HEK293T (cell line): ENCODE data around the gene SKIC8.
A peak's percentile ranks its signal among the peaks of the same experiment; 100 is the strongest.

Experiments used
- CTCF ChIA-PET: fragments of 350-600 bp; formaldehyde crosslinking; extraction: SDS; loops from one replicate; lab custom pipeline; 2021; ENCODE audit warnings: antibody characterized with exemption, inconsistent platforms; lab: Yijun Ruan, JAX
- POLR2A ChIA-PET: fragments of 350-600 bp; formaldehyde crosslinking; extraction: SDS; loops from one replicate; lab custom pipeline; 2020; ENCODE audit warnings: antibody characterized with exemption, inconsistent platforms; lab: Yijun Ruan, JAX
- DNase-seq: peaks from one replicate; pipeline ENCODE4 v3.0.0; 2012; ENCODE audit warnings: mixed read lengths; ENCODE audit errors: extremely low spot score
- ARNT ChIP-seq: fragments of 450-650 bp; IDR thresholded peaks from 2 replicates; pipeline ENCODE4 v1.6.1; 2017; ENCODE audit warnings: mild to moderate bottlenecking
- BHLHE40 ChIP-seq: fragments of 450-650 bp; IDR thresholded peaks from 2 replicates; pipeline ENCODE4 v1.6.1; 2016; ENCODE audit warnings: mild to moderate bottlenecking, moderate library complexity, borderline replicate concordance
- CTBP1 ChIP-seq: fragments of 450-650 bp; IDR thresholded peaks from 2 replicates; pipeline ENCODE4 v1.6.1; 2016; ENCODE audit warnings: borderline replicate concordance
- ELF4 ChIP-seq: fragments of 450-650 bp; IDR thresholded peaks from 2 replicates; pipeline ENCODE4 v1.6.1; 2017; ENCODE audit warnings: antibody characterized with exemption
- FOXA1 ChIP-seq: fragments of 450-650 bp; IDR thresholded peaks from 2 replicates; pipeline ENCODE4 v1.6.1; 2016; ENCODE audit warnings: mild to moderate bottlenecking
- FOXK2 ChIP-seq: fragments of 450-650 bp; IDR thresholded peaks from 2 replicates; pipeline ENCODE4 v1.6.1; 2016; ENCODE audit warnings: mild to moderate bottlenecking
- FOXM1 ChIP-seq: fragments of 450-650 bp; IDR thresholded peaks from 2 replicates; pipeline ENCODE4 v1.6.1; 2017; ENCODE audit warnings: mild to moderate bottlenecking, borderline replicate concordance
- HDGF ChIP-seq: fragments of 450-650 bp; IDR thresholded peaks from 2 replicates; pipeline ENCODE4 v1.6.1; 2017; ENCODE audit warnings: antibody characterized with exemption, borderline replicate concordance
- L3MBTL2 ChIP-seq: fragments of 450-650 bp; conservative IDR thresholded peaks from 2 replicates; pipeline ENCODE4 v1.6.1; 2016; ENCODE audit warnings: mild to moderate bottlenecking
- LEF1 ChIP-seq: fragments of 450-650 bp; IDR thresholded peaks from 2 replicates; pipeline ENCODE4 v1.6.1; 2017; ENCODE audit warnings: mild to moderate bottlenecking, borderline replicate concordance
- NFRKB ChIP-seq: fragments of 450-650 bp; IDR thresholded peaks from 2 replicates; pipeline ENCODE4 v1.6.1; 2016; ENCODE audit warnings: mild to moderate bottlenecking, moderate library complexity
- PKNOX1 ChIP-seq: fragments of 450-650 bp; IDR thresholded peaks from 2 replicates; pipeline ENCODE4 v1.6.1; 2016
- SP1 ChIP-seq: fragments of 450-650 bp; IDR thresholded peaks from 2 replicates; pipeline ENCODE4 v1.6.1; 2017
- SUZ12 ChIP-seq: fragments of 450-650 bp; IDR thresholded peaks from 2 replicates; pipeline ENCODE4 v1.6.1; 2016; ENCODE audit warnings: mild to moderate bottlenecking
- TARDBP ChIP-seq: fragments of 450-650 bp; IDR thresholded peaks from 2 replicates; pipeline ENCODE4 v1.6.1; 2016
- ZNF384 ChIP-seq: fragments of 450-650 bp; IDR thresholded peaks from 2 replicates; pipeline ENCODE4 v1.6.1; 2016

SKIC8 gene

GRCh38 chr15:78243491-78243941 is 55.9 kb downstream of the SKIC8 start:
- ChIA-PET POLR2A (no interaction called here), CTCF (interaction anchor here (1.0 to 5.7 kb wide), 3 partner anchors 48 to 239 kb away, joined by 4 to 58 read pairs (median 21); no protein-coding TSS in a partner anchor)
- no peak for DNase-seq
- TF ChIP-seq FOXM1: no peak
- TF ChIP-seq HDGF: no peak
- no peak for TF ChIP-seq ARNT
- TF ChIP-seq ELF4: no peak
- no peak for TF ChIP-seq ZNF384
- no peak for TF ChIP-seq LEF1
- TF ChIP-seq PKNOX1: no peak
- no peak for TF ChIP-seq SP1
- no peak for TF ChIP-seq CTBP1
- TF ChIP-seq SUZ12: no peak
- no peak for TF ChIP-seq FOXA1
- no peak for TF ChIP-seq BHLHE40
- TF ChIP-seq FOXK2: no peak

- DNase-seq: no peak
- TF ChIP-seq L3MBTL2: no peak
- no peak for TF ChIP-seq FOXK2
- no peak for TF ChIP-seq BHLHE40
- no peak for TF ChIP-seq ZNF384
- no peak for TF ChIP-seq FOXM1
- no peak for TF ChIP-seq FOXA1
- no peak for TF ChIP-seq TARDBP
- no peak for TF ChIP-seq SUZ12
- TF ChIP-seq PKNOX1: no peak
- ChIA-PET POLR2A (no interaction called here), CTCF (interaction anchor here (0.7 to 5.7 kb wide), 5 partner anchors 48 to 238 kb away, joined by 3 to 58 read pairs (median 4); no protein-coding TSS in a partner anchor)
Observed at GRCh38 chr15:78243058-78243457, 56.4 kb downstream of the SKIC8 start.

DNA sequence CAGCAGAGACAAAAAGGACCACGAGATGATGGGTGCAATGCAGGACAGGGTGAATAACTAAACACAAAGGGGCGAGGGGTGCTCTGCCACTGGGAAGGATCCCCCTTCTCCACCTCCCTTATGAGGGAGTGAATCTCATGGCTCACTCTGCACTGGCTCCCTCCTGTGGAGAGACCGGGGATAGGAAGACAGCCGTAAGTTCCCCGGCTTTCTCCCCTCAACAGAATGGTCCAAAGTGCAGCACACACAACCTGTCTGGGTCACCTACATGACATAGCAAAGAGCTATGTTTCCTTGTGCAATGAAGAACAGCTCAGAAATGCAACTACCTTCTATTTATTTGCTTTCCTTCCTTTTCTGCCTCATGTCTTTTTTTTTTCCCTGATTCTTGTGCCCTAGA is 57.3 kb downstream of the SKIC8 start:
- CTCF ChIA-PET: interaction anchor here (0.6 to 5.7 kb wide), 7 partner anchors 11 to 130 kb away, joined by 3 to 58 read pairs (median 6); no protein-coding TSS in a partner anchor
- POLR2A ChIA-PET: interaction anchor here (1.6 kb wide), 1 partner anchor 64 kb away, joined by 3 read pairs; no protein-coding TSS in a partner anchor
- TF ChIP-seq CTBP1 (no peak), NFRKB (no peak), HDGF (no peak), SUZ12 (no peak), FOXA1 (no peak)
- peak; percentile 65 for DNase-seq

- ChIA-PET POLR2A (interaction anchor here (1.6 kb wide), 1 partner anchor 63 kb away, joined by 3 read pairs; no protein-coding TSS in a partner anchor), CTCF (interaction anchor here (0.6 to 5.7 kb wide), 18 partner anchors 8 to 785 kb away, joined by 3 to 58 read pairs (median 4); partner anchors contain the start of gene CIB2)
- no peak for TF ChIP-seq ELF4
- TF ChIP-seq ARNT: no peak
- peak; percentile 94 for DNase-seq
Observed at GRCh38 chr15:78241017-78241416, 58.4 kb downstream of the SKIC8 start.

GRCh38 chr15:78239811-78240210 is 59.6 kb downstream of the SKIC8 start:
- TF ChIP-seq ARNT (no peak), ELF4 (no peak), TARDBP (no peak), SP1 (no peak), PKNOX1 (no peak), LEF1 (no peak), SUZ12 (no peak)
- POLR2A ChIA-PET: no interaction called here

GRCh38 chr15:78237146-78237545 is 62.3 kb downstream of the SKIC8 start:
- TF ChIP-seq ELF4: no peak
- TF ChIP-seq HDGF: no peak
- TF ChIP-seq FOXM1: no peak
- TF ChIP-seq L3MBTL2: no peak
- no peak for TF ChIP-seq TARDBP
- TF ChIP-seq FOXK2: no peak
- no peak for TF ChIP-seq BHLHE40
- TF ChIP-seq ZNF384: no peak
- TF ChIP-seq FOXA1: no peak
- TF ChIP-seq LEF1: no peak
- TF ChIP-seq SUZ12: no peak
- no peak for TF ChIP-seq SP1
- TF ChIP-seq PKNOX1: no peak
- no peak for TF ChIP-seq NFRKB
- no peak for TF ChIP-seq ARNT
- no peak for TF ChIP-seq CTBP1
- no peak for DNase-seq
- POLR2A ChIA-PET: no interaction called here
- CTCF ChIA-PET: interaction anchor here (0.6 to 0.9 kb wide), 2 partner anchors 59 to 124 kb away, joined by 3 read pairs; no protein-coding TSS in a partner anchor

More at GRCh38 chr15:78239811-78240210, 59.6 kb downstream of the SKIC8 start:
- DNase-seq: no peak
- CTCF ChIA-PET: interaction anchor here (0.6 to 5.7 kb wide), 11 partner anchors 9 to 127 kb away, joined by 3 to 58 read pairs (median 5); no protein-coding TSS in a partner anchor
